Activated T-cell treated with anti-CD3 and anti-CD28 coated beads for 48 hours (primary cell): ENCODE data around the gene DUSP15.
A peak's percentile ranks its signal among the peaks of the same experiment; 100 is the strongest.
"Not testable (repeated sequence)": the region's sequence is repeated elsewhere in the genome, so short reads cannot be mapped to it uniquely, and the experiment has no call there.

Source experiments
- DNase-seq: peaks from one replicate; pipeline ENCODE4 v3.0.0-alpha.2; 2020; ENCODE audit warnings: low read depth

Gene DUSP15

GRCh38 chr20:31839782-31840487 lies 30.4 kb downstream of the DUSP15 start:
- DNase-seq: no peak

- DNase-seq: no peak
These were observed 31.6 kb downstream of the DUSP15 start for GRCh38 chr20:31838646-31839292.

- DNase-seq: no peak
These were observed 32.4 kb downstream of the DUSP15 start for GRCh38 chr20:31837896-31838397.

GRCh38 chr20:31836853-31837608 lies 33.3 kb downstream of the DUSP15 start:
- DNase-seq: no peak

GRCh38 chr20:31835977-31836852 lies 34.1 kb downstream of the DUSP15 start:
- DNase-seq: peak; percentile 20

GRCh38 chr20:31835554-31835953 lies 34.8 kb downstream of the DUSP15 start:
- no peak for DNase-seq

GRCh38 chr20:31833931-31834521 lies 36.3 kb downstream of the DUSP15 start:
- DNase-seq: no peak

- peak; percentile 56 for DNase-seq
These were observed 37.0 kb downstream of the DUSP15 start for GRCh38 chr20:31833130-31833930.

GRCh38 chr20:31831771-31832306 lies 38.5 kb downstream of the DUSP15 start:
- no peak for DNase-seq

- DNase-seq: no peak
These were observed 39.1 kb downstream of the DUSP15 start for GRCh38 chr20:31831211-31831610.

GRCh38 chr20:31830406-31830981 lies 39.8 kb downstream of the DUSP15 start:
- DNase-seq: no peak

- DNase-seq: no peak
These were observed 40.6 kb downstream of the DUSP15 start for GRCh38 chr20:31829731-31830130.

GRCh38 chr20:31828016-31828415 lies 42.3 kb downstream of the DUSP15 start:
- DNase-seq: not testable (repeated sequence)

- no peak for DNase-seq
These were observed 43.3 kb downstream of the DUSP15 start for GRCh38 chr20:31827059-31827458.

GRCh38 chr20:31826074-31826473 lies 44.3 kb downstream of the DUSP15 start:
- DNase-seq: no peak

GRCh38 chr20:31824554-31825313 lies 45.6 kb downstream of the DUSP15 start:
- no peak for DNase-seq

GRCh38 chr20:31824125-31824485 lies 46.2 kb downstream of the DUSP15 start:
- DNase-seq: no peak

- no peak for DNase-seq
These were observed 46.8 kb downstream of the DUSP15 start for GRCh38 chr20:31823360-31824124.
